CD4-positive, alpha-beta T cell treated with Interferon gamma for 1 hour (primary cell): ENCODE data around the gene WNT1.

ENCODE experiments used
- DNase-seq: peaks from one replicate; pipeline ENCODE4 v3.0.0-alpha.2; 2020

WNT1 gene

DNA sequence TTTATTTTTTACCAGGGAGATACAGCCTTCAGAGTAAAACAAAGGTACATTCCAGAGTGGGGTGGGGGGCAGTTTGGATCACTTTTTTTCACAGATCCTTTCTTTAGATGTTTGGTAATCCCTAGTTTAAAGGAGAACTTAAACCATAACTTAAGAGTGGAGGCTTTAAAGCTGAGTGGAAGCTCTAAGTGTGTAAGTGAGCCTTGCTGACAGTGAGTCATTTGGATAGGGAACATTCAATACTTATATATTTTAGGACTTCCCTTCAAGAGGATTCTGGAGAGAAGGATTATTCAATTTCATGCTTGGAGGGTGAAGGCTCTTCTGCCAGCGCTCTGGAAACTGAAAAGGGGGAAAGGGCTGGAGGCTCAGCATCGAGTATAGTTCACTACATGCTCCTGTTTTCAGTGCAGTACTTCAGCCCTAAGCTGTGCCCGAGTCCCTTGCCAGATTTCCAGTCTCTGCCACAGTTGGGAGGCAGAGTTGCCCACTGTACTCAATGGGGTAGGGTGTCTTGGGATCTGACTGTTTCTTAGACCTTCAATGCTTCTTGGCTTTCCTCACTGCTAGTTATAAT lies 32.1 kb downstream of the WNT1 start:
- DNase-seq = no peak

DNA sequence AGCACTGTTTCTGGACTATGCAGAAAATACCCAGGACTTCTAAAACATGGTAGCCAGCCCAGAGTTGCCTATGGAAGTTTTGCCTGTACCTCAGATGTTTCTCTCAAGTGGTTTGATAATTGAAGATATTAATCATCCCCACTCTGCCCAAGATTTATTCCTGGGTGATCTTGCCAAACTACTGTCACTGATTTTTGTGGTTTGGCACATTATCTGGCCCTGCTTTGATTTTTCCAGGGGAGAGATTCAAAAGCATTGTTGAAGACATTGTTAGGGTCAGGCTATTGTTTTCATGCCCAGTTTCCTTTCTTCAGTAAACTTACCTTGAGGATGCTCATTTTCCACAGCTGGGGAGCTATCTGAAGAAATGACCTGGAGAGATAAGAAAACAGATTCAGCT lies 34.6 kb downstream of the WNT1 start:
- DNase-seq = no peak

DNA sequence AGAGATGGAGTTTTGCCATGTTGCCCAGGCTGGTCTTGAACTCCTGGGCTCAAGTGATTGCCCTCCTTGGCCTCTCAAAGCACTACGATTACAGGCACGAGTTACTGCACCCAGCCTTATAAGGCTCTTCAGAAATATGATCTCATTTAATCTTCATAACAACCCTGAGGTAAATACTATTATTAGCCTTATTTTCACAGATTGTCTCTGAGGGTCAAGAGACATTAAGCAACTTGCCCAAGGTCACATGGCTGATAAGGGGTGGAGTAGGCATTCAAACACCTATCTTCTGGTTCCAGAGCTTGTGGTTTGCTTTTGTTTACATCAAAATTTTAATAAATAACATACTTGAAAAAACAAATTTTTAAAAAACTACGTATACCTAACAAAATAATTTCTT lies 35.3 kb downstream of the WNT1 start:
- no peak for DNase-seq

DNA sequence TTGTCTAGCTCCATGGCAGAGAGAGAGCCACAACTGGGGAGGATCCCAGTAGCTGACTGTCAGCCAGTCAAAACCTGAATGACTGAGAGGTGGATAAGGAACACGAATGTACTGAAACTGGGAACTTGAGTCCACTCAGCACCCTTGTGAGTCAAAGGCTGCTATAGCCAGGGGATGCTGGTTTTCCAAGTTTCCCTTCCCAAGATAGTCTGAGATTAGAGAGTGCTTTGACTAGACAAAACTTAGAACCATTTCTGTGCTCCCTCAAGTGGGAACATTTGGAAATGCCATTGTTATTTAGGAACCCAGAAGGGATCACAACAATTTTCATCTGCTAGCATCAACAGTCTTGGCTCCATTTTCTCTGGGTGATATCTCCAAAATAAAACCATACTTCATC lies 36.4 kb downstream of the WNT1 start:
- no peak for DNase-seq

DNA sequence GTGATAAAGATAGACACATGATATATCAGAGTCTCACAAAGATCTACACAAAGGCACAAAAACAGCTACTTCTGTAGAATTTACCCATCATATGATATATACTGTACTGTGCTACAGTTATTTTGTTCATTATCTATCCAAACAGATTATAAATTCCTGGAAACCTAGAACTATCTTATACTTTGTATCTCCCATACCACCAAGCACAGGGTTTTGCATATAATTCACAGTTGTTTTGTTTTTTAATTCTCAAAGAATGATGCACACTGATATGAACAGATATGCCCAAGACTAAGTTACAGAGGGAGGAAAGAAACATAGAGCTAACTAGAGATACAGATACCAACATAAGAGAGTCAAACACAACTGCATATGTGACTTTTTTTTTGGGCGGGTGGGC lies 37.1 kb downstream of the WNT1 start:
- DNase-seq = no peak

DNA sequence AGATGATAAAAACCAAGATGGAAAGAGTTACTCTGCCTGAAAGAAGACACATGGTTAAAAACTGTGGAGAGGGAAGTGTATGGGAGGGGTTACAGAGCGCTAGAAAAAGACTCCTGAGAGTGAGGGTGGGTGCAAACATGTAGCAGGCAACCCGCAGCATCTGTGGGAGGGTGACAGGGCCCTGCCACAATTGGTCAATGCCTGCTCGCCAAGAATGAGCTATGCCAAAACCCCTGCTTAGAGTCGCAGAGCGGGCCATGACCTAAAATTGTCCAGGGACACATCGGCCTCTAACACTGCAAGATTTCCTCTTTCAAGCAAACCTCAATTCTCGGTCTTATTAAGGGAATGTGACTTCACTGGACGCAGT lies 39.8 kb downstream of the WNT1 start:
- peak; percentile 42 for DNase-seq

DNA sequence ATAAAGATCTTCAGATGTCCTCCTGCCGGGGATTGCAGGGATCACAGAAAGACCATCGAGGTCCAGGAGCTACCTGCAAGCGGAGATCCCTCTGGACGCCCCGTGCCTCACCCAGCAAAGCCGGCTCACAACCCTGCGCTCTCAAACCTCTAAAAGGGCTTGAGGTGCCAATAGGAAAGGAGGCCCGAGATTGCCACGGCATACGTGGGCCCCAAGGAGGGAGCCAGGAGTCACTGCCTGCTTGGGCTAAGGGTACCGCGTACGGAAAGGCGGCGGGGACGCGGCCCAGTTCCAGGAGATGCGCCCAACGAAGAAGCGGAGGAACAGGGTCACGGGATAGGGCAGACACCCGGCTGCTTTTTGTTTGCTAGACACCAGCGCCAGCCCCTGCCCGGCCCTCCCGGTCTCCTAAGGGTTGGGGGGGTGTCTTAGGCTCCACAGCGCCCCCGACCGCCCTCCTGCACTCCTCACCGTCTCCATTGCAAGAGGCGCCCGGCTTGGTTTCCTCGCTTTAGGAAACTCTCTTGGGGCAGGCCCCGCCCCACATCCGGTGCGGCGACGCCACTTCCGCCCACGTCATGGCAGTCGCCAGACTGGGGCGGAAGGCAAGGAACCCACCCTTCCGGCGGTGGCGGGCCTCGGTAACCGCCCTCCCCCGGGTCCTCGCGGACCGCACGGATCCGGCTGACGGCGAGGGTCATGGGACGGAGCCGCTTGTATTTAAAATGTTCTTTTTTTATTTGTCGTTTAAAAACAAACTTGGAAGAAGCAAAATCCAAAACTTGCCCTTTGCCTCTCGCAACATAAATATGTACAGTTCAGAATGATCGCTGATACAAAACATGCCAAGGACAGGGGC lies 40.4 kb downstream of the WNT1 start, which contains the start of gene PRKAG1:
Gene PRKAG1, minus strand, starts transcription at position 516 of the 859 bp plus-strand sequence. Its CDS starts 36 bp downstream, at position 480.
- DNase-seq = peak; percentile 98

DNA sequence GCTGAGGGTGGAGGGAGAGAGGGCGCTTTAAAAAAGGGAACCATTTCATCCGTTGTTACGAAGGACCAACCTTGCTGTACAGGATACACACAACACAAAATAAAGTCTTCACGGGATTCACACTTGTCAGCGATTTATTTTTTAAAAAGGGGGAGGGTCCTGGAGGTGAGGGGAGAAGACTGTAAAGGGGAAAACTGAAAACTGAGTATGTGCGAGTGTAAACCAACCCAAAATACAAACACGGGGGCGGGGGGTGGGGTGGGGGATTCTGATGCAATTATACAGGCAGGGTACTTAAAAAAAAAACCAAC lies 41.0 kb downstream of the WNT1 start:
- DNase-seq = no peak

DNA sequence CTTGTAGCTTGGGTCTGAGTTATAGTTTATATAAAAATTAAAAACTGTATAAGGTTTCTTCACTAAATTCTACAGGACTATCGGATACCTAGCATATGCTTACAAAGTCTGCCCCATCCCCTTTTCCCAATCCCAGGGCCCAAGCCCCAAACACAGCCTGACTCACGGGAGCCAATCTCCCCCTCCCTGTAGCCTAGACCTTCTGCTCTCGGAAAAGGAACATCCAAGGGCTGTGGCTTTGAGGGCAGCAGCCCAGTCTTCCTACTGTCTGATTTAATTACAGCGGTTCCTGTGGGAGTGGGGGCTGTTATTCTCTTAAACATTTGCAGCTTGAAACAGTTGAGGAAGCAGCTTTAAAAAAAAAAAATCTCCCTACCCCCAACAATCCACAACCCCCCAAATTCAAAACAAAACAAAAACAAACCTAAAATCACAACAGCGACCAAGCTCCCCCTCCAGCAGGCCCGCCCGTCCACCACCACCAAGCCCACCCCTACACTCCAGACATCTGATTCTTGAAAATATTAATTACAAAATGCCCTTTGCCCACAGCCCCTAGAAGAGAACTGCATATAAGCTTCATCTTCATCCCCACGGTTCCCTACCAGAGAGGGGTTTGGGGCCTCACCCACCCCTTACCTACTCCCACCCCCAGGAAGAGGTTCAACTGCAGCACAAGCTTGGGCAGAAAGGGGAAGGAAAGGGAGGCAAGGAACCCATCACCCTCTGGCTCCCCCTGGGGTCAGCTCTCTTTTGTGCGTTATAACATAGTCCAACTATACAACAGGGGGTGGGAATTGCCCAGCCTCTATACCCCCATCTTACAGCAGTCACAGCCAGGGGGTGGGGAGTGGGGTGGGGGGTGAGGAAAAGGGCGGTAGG lies 41.6 kb downstream of the WNT1 start:
- peak; percentile 67 for DNase-seq

DNA sequence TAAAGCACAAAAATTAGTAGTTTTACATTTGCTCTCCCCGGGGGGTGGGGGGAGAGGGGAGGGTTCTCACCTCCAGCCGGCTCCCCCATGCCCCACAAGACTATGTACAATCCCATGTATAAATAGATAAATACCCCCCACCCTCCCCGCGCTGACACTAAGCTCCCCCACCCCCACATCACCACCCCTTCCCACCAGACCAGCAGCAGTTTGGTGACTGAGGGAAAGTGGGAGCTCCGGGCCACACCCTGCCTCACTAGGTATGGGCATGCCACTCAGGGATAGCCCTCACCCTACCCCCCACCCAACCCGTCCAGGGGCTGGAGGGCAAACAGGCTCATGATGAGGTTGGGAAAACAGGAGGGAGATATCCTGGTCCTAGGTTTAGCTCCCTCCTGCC lies 42.3 kb downstream of the WNT1 start:
- DNase-seq = no peak

DNA sequence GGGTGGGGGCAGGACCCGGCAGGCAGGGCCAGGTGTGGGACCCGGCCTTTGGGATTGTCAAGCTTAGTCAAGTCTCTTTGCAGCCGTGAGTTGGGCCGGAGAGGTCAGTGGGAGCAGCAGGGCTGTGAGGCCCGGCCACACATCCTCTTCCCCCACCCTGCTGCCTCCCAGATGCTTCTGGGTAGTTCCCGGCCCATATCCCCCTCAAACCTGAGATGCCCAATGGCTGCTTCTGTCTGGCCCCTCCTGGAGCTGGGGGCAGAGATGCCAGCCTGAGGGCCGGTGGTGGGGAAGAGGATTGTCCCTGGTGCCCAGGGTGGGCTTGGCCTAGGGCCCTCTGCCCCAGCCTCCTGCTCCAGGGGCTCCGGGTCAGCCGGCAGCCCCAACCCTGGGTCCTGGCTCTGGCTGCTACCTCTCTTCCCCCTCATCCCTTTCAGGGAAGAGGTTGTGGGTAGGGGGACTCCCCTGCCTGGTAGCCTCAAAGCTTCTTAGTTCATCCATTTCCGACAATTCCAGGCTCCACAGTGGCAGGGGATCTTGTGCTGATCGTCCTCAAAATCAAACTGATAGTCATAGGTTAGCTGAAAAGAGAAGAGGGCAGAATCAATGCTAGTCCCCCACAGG lies 43.3 kb downstream of the WNT1 start:
- DNase-seq = no peak

DNA sequence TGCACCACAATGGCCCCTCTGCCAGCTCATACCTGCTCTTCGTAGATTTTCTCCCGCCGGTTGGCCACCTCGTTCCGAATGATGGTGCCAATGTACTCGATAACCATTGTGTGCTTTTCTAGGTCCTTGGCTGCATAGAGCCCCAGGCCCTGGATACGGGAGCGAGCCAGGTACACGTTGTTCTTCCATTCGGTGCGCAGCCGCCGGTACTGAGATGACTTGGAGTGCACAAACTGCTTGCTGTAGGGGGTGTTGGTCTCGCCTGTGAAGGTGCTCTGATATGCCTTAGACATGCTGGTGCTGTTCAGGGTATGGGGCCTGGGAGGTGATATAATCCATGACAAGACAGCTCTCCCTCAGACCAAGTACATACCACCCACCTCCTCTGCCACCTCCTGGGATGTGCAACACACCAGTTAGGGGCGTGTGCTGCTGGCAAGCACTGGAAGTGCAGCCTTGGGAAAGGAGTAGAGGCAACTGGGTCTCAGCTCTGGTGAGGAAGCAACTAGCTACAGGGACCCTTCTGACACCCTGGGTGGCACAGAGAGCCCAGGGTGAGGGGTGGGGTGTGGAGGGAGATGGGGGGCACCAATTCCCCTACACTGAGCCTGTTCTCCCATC lies 44.5 kb downstream of the WNT1 start:
- DNase-seq = no peak

DNA sequence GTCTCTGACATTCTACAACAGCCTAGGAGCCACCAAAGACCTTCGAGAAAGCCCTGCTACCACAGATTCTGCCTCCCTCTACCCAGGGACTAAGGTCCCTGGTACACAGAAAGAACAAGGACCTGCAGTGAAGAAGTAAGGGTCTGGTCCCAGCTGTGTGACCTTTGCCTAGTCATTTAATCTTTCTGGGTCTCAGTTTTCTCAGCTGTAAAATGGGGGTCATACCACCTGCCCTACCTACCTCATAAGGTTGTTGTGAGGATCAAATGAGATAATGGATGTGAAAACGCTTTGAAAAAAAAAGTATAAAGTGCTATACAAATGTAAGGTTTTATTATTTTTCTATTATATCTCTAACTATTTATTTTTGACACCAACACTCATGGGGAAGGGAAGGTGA lies 45.7 kb downstream of the WNT1 start:
- DNase-seq = no peak

DNA sequence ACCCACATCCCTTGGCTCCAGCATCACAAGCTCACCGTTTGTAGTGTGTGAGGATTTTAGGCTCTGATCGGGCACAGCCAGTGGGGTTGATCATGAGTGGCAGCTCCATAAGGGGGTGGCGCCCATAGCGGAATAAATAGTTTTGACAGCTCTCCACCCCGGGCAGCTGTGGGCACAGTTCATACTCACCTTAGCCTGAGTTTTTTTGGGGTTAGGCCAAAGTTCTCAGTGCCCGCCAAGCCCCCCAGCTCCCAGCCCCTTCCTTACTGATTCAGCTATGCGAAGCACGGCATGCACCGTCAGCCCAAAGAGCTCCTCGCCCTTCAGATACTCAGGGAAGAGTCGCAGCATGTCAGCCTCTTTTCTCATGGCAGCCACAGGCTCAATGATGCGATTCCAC lies 46.4 kb downstream of the WNT1 start:
- no peak for DNase-seq

DNA sequence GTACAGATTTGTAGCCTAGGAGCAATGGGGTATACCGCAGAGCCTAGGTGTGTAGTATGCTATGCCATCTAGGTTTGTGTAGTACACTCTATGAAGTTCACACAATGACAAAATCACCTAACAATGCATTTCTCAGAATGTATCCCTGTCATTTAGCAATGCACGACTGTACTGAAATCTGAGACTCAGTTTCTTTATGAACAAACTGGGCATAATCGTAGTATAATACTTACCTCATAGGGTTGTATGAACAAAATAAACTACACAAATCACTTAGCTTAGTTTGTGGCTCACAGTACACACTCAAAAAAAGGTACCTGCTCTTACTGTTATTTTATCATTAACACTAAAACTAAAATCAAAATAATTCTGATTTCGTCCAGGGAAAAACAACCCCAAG lies 47.3 kb downstream of the WNT1 start:
- no peak for DNase-seq

DNA sequence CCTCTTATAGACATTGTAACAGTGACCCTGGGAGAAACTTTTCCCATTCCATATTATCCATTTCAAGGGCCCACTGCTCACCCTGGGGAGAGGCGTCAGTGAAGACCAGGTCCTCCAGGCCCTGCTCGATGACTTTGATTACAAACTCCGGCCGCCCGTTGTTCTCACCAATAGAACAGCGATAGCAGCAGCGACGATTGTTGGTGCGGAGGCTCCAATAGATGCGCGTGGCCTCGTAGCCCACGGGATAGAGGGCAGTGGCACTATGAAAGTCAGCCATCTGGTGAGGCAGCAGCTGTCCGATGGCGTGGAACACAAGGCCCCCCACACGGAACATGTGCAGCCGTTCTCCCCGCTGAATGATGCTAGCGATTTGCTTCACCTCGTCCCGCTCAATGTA lies 48.0 kb downstream of the WNT1 start:
- DNase-seq = no peak

DNA sequence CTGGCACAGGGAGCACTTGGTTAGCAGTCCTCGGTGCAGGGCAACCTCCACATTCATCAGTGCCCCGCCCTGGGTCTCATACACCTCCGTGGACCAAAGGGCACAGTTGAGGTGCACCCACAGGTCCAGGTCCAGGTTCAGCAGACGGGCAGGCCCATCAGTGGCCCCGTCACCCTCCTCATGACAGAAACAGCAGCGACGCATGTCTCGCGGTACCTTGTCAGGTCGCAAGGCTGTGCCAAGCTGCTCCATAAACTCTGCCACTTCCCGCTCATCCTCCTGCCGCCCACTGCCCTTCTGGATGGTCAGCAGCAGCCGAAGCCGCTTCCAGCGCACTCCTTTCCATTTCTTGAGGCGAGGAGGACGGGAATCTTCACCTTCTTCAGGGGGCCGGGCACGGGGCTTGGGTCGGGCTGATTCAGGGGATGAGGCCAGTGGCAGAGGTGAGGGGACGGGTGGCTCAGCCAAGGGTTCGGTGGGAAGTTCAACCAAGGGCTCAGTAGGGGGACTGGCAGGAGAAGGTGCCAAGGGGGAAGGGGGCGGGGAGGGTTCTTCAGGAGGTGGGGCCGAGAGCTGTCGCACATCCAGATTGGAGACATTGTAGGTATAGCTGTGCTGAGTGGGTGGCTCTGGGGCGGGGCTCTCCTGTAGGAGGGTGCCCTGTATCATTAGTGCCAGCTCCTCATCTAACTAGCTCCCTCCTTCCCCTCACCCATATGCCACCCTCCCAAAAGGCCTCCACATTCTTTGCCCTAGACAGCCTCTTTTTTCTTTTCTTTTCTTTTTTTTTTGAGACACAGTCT lies 48.8 kb downstream of the WNT1 start:
- DNase-seq = no peak

DNA sequence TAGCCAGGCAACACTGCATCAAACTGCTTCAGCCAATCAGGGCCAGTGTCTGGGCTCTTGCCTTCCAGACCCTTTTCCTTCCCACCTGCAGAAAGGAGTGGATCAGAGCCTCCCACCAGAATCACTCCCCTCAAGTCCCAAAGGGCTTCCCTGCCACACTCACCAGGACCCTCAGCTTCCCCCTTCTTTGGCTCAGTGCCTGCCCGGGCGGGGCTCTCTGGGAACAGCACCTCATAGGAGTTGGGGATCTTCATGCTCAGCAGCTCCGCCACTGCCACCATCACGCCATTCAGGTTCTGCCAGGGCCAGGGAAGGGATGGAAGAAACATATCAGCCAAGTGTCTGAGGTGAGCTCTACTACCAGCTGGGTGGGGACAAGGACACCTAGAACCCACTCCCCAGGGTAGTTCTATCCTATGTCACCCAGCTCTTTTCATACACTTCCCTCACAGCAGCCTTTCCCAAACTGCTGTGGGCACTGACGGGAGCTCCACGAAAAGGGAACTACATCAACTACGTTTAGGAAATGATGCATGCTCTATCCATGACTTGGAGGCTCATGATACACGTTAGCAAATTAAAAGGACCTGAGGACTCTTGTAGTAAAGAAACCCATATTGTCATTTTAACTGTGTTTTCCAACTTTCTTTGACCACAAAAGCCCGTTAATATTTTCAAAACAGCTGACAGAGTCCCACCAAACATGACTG lies 49.9 kb downstream of the WNT1 start:
- no peak for DNase-seq

DNA sequence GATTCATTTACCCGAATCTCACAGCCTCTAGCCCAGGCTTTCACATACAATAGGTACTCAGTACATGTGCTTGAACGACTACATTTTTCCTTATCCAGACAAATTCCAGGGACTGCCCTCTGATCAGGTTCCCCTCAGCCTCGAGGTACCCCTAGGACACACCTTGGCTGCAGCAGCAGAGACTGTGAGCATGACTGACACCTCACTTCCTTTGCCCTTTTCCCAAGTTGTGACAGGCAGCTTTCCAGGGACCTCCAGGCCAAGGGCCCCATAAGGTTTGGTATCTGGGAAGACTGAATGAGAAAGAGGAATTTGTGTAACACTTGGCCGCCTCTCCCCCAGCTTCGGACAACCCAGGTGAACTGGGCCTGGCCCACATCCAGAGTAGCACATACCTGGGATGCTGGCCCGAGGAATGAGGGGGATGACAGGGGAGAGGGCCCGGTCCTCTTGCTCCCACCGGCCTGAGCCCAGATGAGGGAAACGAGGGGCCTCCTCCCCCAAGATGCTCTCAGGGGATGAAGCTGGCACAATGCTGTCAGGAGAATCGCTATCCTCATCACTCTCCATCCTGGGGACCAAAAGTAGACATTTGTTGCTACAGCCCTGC lies 50.6 kb downstream of the WNT1 start:
- DNase-seq = no peak

DNA sequence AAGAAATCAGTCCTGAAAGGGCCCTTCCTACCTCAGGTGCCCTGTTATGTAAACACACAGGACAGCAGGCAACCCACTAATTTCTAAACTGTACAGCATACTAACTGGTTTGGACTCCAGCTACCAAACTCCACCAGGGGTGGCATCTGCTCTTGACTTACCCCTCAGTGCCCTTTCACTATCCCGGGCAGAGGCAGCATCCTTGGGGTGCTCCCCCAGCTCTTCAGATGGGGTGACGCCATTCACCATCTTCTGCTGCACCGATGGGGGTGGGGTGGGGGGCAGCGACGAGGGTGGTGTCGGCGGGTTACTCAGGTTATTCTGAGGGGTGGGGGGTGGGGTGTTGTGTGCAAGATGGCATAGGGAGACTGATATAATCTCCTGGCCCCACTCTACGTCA lies 52.0 kb downstream of the WNT1 start:
- DNase-seq = no peak
